HG03095 (cell line): ENCODE results near the gene FRAS1.
"Not testable (repeated sequence)": the region's sequence is repeated elsewhere in the genome, so short reads cannot be mapped to it uniquely, and the experiment has no call there.

Experiments used
- ATAC-seq: cut with Tn5 transposase; IDR thresholded peaks from one replicate; pipeline ENCODE4 v1.9.1; 2021; ENCODE audit warnings: moderate library complexity; ENCODE audit not compliant: unreplicated experiment

Gene FRAS1

GRCh38 chr4:78210694-78211410 is 153.7 kb downstream of the FRAS1 start:
- ATAC-seq, result no peak

- ATAC-seq, result no peak
Measured at GRCh38 chr4:78213218-78213617, 156.1 kb downstream of the FRAS1 start.

GRCh38 chr4:78214078-78214477 is 157.0 kb downstream of the FRAS1 start:
- no peak for ATAC-seq

- no peak for ATAC-seq
Measured at GRCh38 chr4:78217557-78217956, 160.4 kb downstream of the FRAS1 start.

- no peak for ATAC-seq
Measured at GRCh38 chr4:78218260-78218659, 161.1 kb downstream of the FRAS1 start.

GRCh38 chr4:78219825-78220224 is 162.7 kb downstream of the FRAS1 start:
- ATAC-seq, result no peak

GRCh38 chr4:78220283-78220682 is 163.2 kb downstream of the FRAS1 start:
- no peak for ATAC-seq

- ATAC-seq, result no peak
Measured at GRCh38 chr4:78222575-78223186, 165.6 kb downstream of the FRAS1 start.

- ATAC-seq, result no peak
Measured at GRCh38 chr4:78225236-78225635, 168.1 kb downstream of the FRAS1 start.

GRCh38 chr4:78226279-78226678 is 169.2 kb downstream of the FRAS1 start:
- no peak for ATAC-seq

GRCh38 chr4:78227411-78228057 is 170.4 kb downstream of the FRAS1 start:
- ATAC-seq, result no peak

- ATAC-seq, result no peak
Measured at GRCh38 chr4:78235800-78236199, 178.7 kb downstream of the FRAS1 start.

- no peak for ATAC-seq
Measured at GRCh38 chr4:78237360-78237759, 180.2 kb downstream of the FRAS1 start.

GRCh38 chr4:78242071-78242470 is 184.9 kb downstream of the FRAS1 start:
- no peak for ATAC-seq

- no peak for ATAC-seq
Measured at GRCh38 chr4:78244705-78245485, 187.8 kb downstream of the FRAS1 start.

- ATAC-seq, result no peak
Measured at GRCh38 chr4:78247536-78248285, 190.6 kb downstream of the FRAS1 start.

GRCh38 chr4:78250500-78250899 is 193.4 kb downstream of the FRAS1 start:
- no peak for ATAC-seq

- not testable (repeated sequence) for ATAC-seq
Measured at GRCh38 chr4:78252773-78253172, 195.7 kb downstream of the FRAS1 start.

- no peak for ATAC-seq
Measured at GRCh38 chr4:78254893-78255292, 197.8 kb downstream of the FRAS1 start.

GRCh38 chr4:78265006-78265405 is 207.9 kb downstream of the FRAS1 start:
- ATAC-seq, result no peak

- ATAC-seq, result no peak
Measured at GRCh38 chr4:78267790-78268189, 210.7 kb downstream of the FRAS1 start.
